ENCODE data around the gene RNF217. TPM values are rescaled to one million over a fixed set of nuclear protein-coding genes. Genes with fewer than 3 reads are reported as not detected.
A peak's percentile ranks its signal among the peaks of the same experiment; 100 is the strongest.

The RNF217 gene
- total and polyA plus RNA-seq, 10 donors: 0.89 to 17.1 (median 10.0) TPM

DNA sequence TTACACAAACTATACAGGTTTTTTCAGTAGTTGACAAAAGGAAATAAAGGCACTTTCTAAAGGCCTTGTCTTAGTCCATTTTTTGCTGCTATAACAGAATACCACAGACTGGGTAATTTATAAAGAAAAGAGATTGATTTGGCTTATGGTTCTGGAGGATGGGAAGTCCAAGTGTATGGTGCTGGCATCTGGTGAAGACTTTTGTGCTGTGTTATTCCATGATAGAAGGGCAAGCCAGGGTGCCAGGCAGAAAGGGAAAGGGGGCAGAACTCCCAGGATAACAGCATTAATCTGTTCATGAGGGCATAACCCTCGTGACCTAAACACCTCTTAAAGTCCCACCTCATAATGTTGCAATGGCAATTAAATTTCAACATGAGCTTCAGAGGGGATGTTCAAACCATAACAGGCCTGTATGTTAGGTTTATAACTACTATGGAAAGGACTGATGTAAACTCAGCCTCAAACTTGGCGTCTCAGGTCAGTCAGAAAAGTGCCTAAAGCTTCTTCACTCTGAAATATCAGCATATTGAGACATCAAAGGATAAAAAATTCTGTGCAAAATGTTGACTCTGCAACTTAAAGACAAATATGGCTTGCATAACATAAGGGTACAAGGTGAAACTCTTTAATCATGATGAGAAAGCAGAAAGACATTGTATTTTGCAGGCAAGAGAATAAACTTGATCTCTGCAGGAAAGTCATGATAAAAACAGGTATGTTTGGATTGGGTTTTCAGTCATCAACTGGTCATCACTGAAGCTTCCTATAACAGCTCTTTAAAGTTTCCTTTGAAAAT, 42.8 kb downstream of the RNF217 start:
- no peak for TF ChIP-seq POLR2AphosphoS5 (IDR thresholded peaks at IDR 0.05)
- no peak for TF ChIP-seq POLR2A (IDR thresholded peaks at IDR 0.05)
- no peak for TF ChIP-seq CTCF (IDR thresholded peaks at IDR 0.05 in 8 of 11, conservative IDR thresholded peaks at IDR 0.05 in 3 of 11)
- H3K4me1 ChIP-seq: peaks cover 0 to 28% (median 8%) of the 10 kb centered on the region in 6 donors
- WGBS, 5 donors: 57 to 76% (median 74%) methylated on average over 2 of the region's 2 CpGs
- intact Hi-C loops (cut with DNase I; ENCODE audit: low total_unique reads): no loop called here
- H3K27me3 ChIP-seq (replicated peaks in 1 of 7): no peaks in the 10 kb centered on the region
- no peak overlapping the region for H3K27ac ChIP-seq
- no peak for DNase-seq
- no peak overlapping the region for H3K4me3 ChIP-seq
- H3K36me3 ChIP-seq: no peaks in the 10 kb centered on the region
- H3K9me3 ChIP-seq: peaks cover 0 to 10% (median 0%) of the 10 kb centered on the region in 8 donors

- WGBS, 5 donors: 47 to 59% (median 55%) methylated on average over 3 of the region's 3 CpGs
- no peaks in the 10 kb centered on the region for H3K27me3 ChIP-seq (replicated peaks in 1 of 7)
- DNase-seq: no peak
- TF ChIP-seq POLR2AphosphoS5 (IDR thresholded peaks at IDR 0.05): no peak
- TF ChIP-seq CTCF (IDR thresholded peaks at IDR 0.05 in 8 of 11, conservative IDR thresholded peaks at IDR 0.05 in 3 of 11): no peak
- TF ChIP-seq POLR2A (IDR thresholded peaks at IDR 0.05): no peak
- H3K27ac ChIP-seq: no peak overlapping the region
- no peaks in the 10 kb centered on the region for H3K36me3 ChIP-seq
- intact Hi-C loops (cut with DNase I; ENCODE audit: low total_unique reads): no loop called here
- no peak overlapping the region for H3K4me3 ChIP-seq
- H3K9me3 ChIP-seq: peaks cover 0 to 10% (median 0%) of the 10 kb centered on the region in 8 donors
- H3K4me1 ChIP-seq: peaks cover 0 to 17% (median 4%) of the 10 kb centered on the region in 6 donors
Measured at GRCh38 chr6:125008261-125008703, 46.0 kb downstream of the RNF217 start.

DNA sequence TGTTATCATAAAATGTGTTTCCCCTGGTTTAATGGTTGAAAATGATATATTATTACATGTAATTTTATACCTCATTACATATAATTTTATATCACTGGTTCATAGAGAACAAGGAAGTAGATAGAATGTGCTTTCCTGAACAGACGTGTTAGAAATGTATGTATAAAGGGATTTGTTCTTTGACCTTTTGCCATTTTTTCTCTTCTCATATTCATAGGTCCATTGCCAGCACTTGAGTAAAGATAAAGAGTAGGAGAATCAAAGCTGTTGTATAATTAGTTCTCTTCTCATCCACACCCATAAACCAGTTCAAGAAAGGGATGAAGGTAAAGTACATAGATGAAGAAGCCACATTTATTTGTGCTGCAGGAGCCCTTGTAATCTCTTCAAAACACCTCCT, 46.7 kb downstream of the RNF217 start:
- peak overlapping the region in 2 of 8 donors; percentile 34 to 48 for H3K27ac ChIP-seq
- H3K9me3 ChIP-seq: peaks cover 0 to 10% (median 0%) of the 10 kb centered on the region in 8 donors
- TF ChIP-seq CTCF (IDR thresholded peaks at IDR 0.05 in 8 of 11, conservative IDR thresholded peaks at IDR 0.05 in 3 of 11) (no peak), POLR2AphosphoS5 (IDR thresholded peaks at IDR 0.05) (no peak), POLR2A (IDR thresholded peaks at IDR 0.05) (no peak)
- no peaks in the 10 kb centered on the region for H3K36me3 ChIP-seq
- no peak overlapping the region for H3K4me3 ChIP-seq
- DNase-seq: no peak
- intact Hi-C loops (cut with DNase I; ENCODE audit: low total_unique reads): no loop called here
- no peaks in the 10 kb centered on the region for H3K27me3 ChIP-seq (replicated peaks in 1 of 7)
- 40 to 73% (median 58%) methylated on average over 1 of the region's 1 CpG for WGBS, 5 donors
- H3K4me1 ChIP-seq: peaks cover 0 to 16% (median 4%) of the 10 kb centered on the region in 6 donors

DNA sequence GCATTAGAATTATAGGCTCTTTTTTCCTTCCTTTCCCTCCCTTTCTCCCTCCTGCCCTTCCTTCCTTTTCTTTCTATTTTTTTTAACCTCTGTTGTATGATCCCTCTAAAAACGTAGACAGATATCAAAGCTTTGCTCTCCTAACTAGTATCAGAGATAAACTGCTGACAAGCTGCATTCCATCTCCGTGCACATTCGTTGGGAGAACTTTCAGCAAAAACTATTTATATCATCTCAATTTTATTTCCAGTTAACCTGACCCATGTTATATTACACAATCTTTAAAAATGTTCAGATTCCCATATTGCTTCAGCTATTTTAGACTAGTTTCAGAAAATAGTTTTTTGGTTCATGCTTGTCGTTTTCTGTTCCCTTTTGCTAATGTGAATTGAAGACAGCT, 47.3 kb downstream of the RNF217 start:
- intact Hi-C loops (cut with DNase I; ENCODE audit: low total_unique reads): no loop called here
- DNase-seq: no peak
- Histone ChIP-seq H3K27ac (peak overlapping the region in 2 of 8 donors; percentile 34 to 48), H3K27me3 (replicated peaks in 1 of 7) (no peaks in the 10 kb centered on the region), H3K4me3 (no peak overlapping the region), H3K36me3 (no peaks in the 10 kb centered on the region), H3K9me3 (peaks cover 0 to 10% (median 0%) of the 10 kb centered on the region in 8 donors), H3K4me1 (peaks cover 0 to 21% (median 4%) of the 10 kb centered on the region in 6 donors)
- TF ChIP-seq POLR2AphosphoS5 (IDR thresholded peaks at IDR 0.05) (no peak), POLR2A (IDR thresholded peaks at IDR 0.05) (no peak), CTCF (IDR thresholded peaks at IDR 0.05 in 8 of 11, conservative IDR thresholded peaks at IDR 0.05 in 3 of 11) (no peak)
- 29 to 59% (median 38%) methylated on average over 4 of the region's 4 CpGs for WGBS, 5 donors
